Cerebellar cortex (tissue), 1 donor: ENCODE measurements around the gene RPL22L1.
"Not testable (repeated sequence)": the region's sequence is repeated elsewhere in the genome, so short reads cannot be mapped to it uniquely, and the experiment has no call there.

Source experiments
- DNase-seq: peaks from one replicate; pipeline ENCODE4 v3.0.0-alpha.2; 2015; ENCODE audit warnings: low spot score

RPL22L1 gene

GRCh38 chr3:170878688-170879087 lies 8.7 kb upstream of the RPL22L1 start:
- not testable (repeated sequence) for DNase-seq

- not testable (repeated sequence) for DNase-seq
Observed at GRCh38 chr3:170877311-170877710, 7.3 kb upstream of the RPL22L1 start.

- DNase-seq, result no peak
Observed at GRCh38 chr3:170876537-170876936, 6.5 kb upstream of the RPL22L1 start.

- no peak for DNase-seq
Observed at GRCh38 chr3:170869239-170869590, 780 bp downstream of the RPL22L1 start.

- no peak for DNase-seq
Observed at GRCh38 chr3:170868577-170869238, 1.3 kb downstream of the RPL22L1 start.

- DNase-seq, result no peak
Observed at GRCh38 chr3:170867143-170867937, 2.7 kb downstream of the RPL22L1 start.

- DNase-seq, result no peak
Observed at GRCh38 chr3:170866499-170866898, 3.5 kb downstream of the RPL22L1 start.

GRCh38 chr3:170865209-170866094 lies 4.5 kb downstream of the RPL22L1 start:
- DNase-seq, result peak; percentile 35

- DNase-seq, result peak; percentile 57
Observed at GRCh38 chr3:170864525-170865208, 5.3 kb downstream of the RPL22L1 start.

- DNase-seq, result no peak
Observed at GRCh38 chr3:170863816-170864215, 6.2 kb downstream of the RPL22L1 start.

GRCh38 chr3:170862618-170863374 lies 7.2 kb downstream of the RPL22L1 start:
- peak; percentile 16 for DNase-seq

GRCh38 chr3:170858599-170858998 lies 11.4 kb downstream of the RPL22L1 start:
- no peak for DNase-seq

GRCh38 chr3:170852324-170852723 lies 17.7 kb downstream of the RPL22L1 start:
- DNase-seq, result no peak

- no peak for DNase-seq
Observed at GRCh38 chr3:170848292-170848917, 21.6 kb downstream of the RPL22L1 start.

- DNase-seq, result no peak
Observed at GRCh38 chr3:170844377-170844776, 25.6 kb downstream of the RPL22L1 start.

- DNase-seq, result no peak
Observed at GRCh38 chr3:170840291-170840859, 29.6 kb downstream of the RPL22L1 start.

GRCh38 chr3:170839518-170840100 lies 30.4 kb downstream of the RPL22L1 start:
- no peak for DNase-seq

- no peak for DNase-seq
Observed at GRCh38 chr3:170836491-170836890, 33.5 kb downstream of the RPL22L1 start.

- DNase-seq, result no peak
Observed at GRCh38 chr3:170835336-170835735, 34.7 kb downstream of the RPL22L1 start.

GRCh38 chr3:170830580-170830979 lies 39.4 kb downstream of the RPL22L1 start:
- DNase-seq, result no peak
